Activated CD8-positive, alpha-beta memory T cell treated with anti-CD3 and anti-CD28 coated beads, Interleukin-2, amount 50 U/mL, for 24 hours (primary cell): ENCODE measurements around the gene BRI3BP.
"Not testable (repeated sequence)": the region's sequence is repeated elsewhere in the genome, so short reads cannot be mapped to it uniquely, and the experiment has no call there.

Source experiments
- DNase-seq: peaks from one replicate; pipeline ENCODE4 v3.0.0-alpha.2; 2020; ENCODE audit errors: extremely low read depth

BRI3BP gene

GRCh38 chr12:125021771-125022170 lies 28.3 kb downstream of the BRI3BP start:
- no peak for DNase-seq

- DNase-seq, result no peak
These were observed 29.6 kb downstream of the BRI3BP start for GRCh38 chr12:125023065-125023464.

- no peak for DNase-seq
These were observed 31.6 kb downstream of the BRI3BP start for GRCh38 chr12:125024949-125025563.

- DNase-seq, result no peak
These were observed 32.3 kb downstream of the BRI3BP start for GRCh38 chr12:125025606-125026235.

- DNase-seq, result no peak
These were observed 34.7 kb downstream of the BRI3BP start for GRCh38 chr12:125028106-125028505.

GRCh38 chr12:125029761-125030358 lies 36.4 kb downstream of the BRI3BP start:
- DNase-seq, result no peak

GRCh38 chr12:125031471-125031870 lies 38.0 kb downstream of the BRI3BP start:
- not testable (repeated sequence) for DNase-seq

GRCh38 chr12:125032466-125033152 lies 39.2 kb downstream of the BRI3BP start:
- no peak for DNase-seq

- DNase-seq, result no peak
These were observed 39.8 kb downstream of the BRI3BP start for GRCh38 chr12:125033288-125033687.

GRCh38 chr12:125038976-125039625 lies 45.7 kb downstream of the BRI3BP start:
- no peak for DNase-seq

GRCh38 chr12:125049093-125049458 lies 55.6 kb downstream of the BRI3BP start:
- DNase-seq, result no peak

GRCh38 chr12:125050446-125050845 lies 57.0 kb downstream of the BRI3BP start:
- no peak for DNase-seq

GRCh38 chr12:125050868-125051267 lies 57.4 kb downstream of the BRI3BP start:
- DNase-seq, result no peak

GRCh38 chr12:125053821-125054220 lies 60.4 kb downstream of the BRI3BP start:
- no peak for DNase-seq

- DNase-seq, result no peak
These were observed 62.1 kb downstream of the BRI3BP start for GRCh38 chr12:125055591-125055990.

GRCh38 chr12:125056306-125056705 lies 62.9 kb downstream of the BRI3BP start:
- no peak for DNase-seq

GRCh38 chr12:125057708-125058107 lies 64.3 kb downstream of the BRI3BP start:
- DNase-seq, result no peak

GRCh38 chr12:125061229-125061628 lies 67.8 kb downstream of the BRI3BP start:
- DNase-seq, result no peak

- not testable (repeated sequence) for DNase-seq
These were observed 70.1 kb downstream of the BRI3BP start for GRCh38 chr12:125063522-125063921.

- no peak for DNase-seq
These were observed 71.0 kb downstream of the BRI3BP start for GRCh38 chr12:125064492-125064891.

- DNase-seq, result peak; percentile 33
These were observed 71.8 kb downstream of the BRI3BP start, which contains the start of gene AACS for GRCh38 chr12:125065021-125065918. Gene AACS, plus strand, starts transcription at chr12:125065435. Its CDS starts 150 bp downstream, at chr12:125065585.
